Measurements from ENCODE around the gene STAT4.

DNA sequence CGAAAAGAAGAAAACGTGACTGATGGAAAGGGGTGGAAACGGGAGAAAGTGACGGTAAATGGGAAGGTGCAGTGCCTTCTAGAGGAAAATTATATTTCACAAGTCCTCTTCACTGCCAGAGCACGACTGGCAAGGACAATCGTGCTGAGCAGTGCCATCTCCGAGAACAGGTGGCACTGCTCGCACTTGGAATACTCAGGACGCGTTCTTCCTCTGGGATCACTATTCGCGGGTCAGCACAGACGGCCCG, 137.2 kb downstream of the STAT4 start:
- no peak for TF ChIP-seq CTCF (IDR thresholded peaks at IDR 0.05; ENCODE audit: insufficient read depth, low read depth, low read length)
- TF ChIP-seq EZH2 (IDR thresholded peaks at IDR 0.05; ENCODE audit: insufficient read depth, low read length), result no peak
